ENCODE measurements around the gene TVP23C. TPM values are rescaled to one million over a fixed set of nuclear protein-coding genes. Genes with fewer than 3 reads are reported as not detected.
A peak's percentile ranks its signal among the peaks of the same experiment; 100 is the strongest.

TVP23C gene
- total RNA-seq, 4 donors from 2014 or later: 9.9 to 31.7 (median 22.9) TPM

- H3K4me3 ChIP-seq: no peak overlapping the region
- no peak for TF ChIP-seq EP300 (IDR thresholded peaks at IDR 0.05)
- peak overlapping the region; percentile 66 to 95 (median 87) for H3K27ac ChIP-seq
- no peaks in the 10 kb centered on the region for H3K27me3 ChIP-seq
- H3K36me3 ChIP-seq: peaks cover 0 to 18% (median 0%) of the 10 kb centered on the region in 3 donors
- H3K9me3 ChIP-seq: no peaks in the 10 kb centered on the region
- 81 to 82% methylated on average over 4 of the region's 4 CpGs for WGBS, 2 donors
- no peak for DNase-seq (ENCODE audit: low spot score in 2 of 2)
- peaks cover 0 to 51% (median 31%) of the 10 kb centered on the region in 4 donors for H3K4me1 ChIP-seq
These were observed 51.1 kb downstream of the TVP23C start for GRCh38 chr17:15512071-15512709.

GRCh38 chr17:15511142-15511541, 52.1 kb downstream of the TVP23C start:
- H3K9me3 ChIP-seq: no peaks in the 10 kb centered on the region
- no peak overlapping the region for H3K4me3 ChIP-seq
- H3K27me3 ChIP-seq: no peaks in the 10 kb centered on the region
- H3K27ac ChIP-seq: peak overlapping the region in 2 of 4 donors; percentile 89 to 95
- peaks cover 0 to 51% (median 31%) of the 10 kb centered on the region in 4 donors for H3K4me1 ChIP-seq
- WGBS, 2 donors: 25 to 35% methylated on average over 2 of the region's 2 CpGs
- H3K36me3 ChIP-seq: peaks cover 0 to 17% (median 0%) of the 10 kb centered on the region in 3 donors
- TF ChIP-seq, protein P1, sequence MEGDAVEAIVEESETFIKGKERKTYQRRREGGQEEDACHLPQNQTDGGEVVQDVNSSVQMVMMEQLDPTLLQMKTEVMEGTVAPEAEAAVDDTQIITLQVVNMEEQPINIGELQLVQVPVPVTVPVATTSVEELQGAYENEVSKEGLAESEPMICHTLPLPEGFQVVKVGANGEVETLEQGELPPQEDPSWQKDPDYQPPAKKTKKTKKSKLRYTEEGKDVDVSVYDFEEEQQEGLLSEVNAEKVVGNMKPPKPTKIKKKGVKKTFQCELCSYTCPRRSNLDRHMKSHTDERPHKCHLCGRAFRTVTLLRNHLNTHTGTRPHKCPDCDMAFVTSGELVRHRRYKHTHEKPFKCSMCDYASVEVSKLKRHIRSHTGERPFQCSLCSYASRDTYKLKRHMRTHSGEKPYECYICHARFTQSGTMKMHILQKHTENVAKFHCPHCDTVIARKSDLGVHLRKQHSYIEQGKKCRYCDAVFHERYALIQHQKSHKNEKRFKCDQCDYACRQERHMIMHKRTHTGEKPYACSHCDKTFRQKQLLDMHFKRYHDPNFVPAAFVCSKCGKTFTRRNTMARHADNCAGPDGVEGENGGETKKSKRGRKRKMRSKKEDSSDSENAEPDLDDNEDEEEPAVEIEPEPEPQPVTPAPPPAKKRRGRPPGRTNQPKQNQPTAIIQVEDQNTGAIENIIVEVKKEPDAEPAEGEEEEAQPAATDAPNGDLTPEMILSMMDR (IDR thresholded peaks at IDR 0.05): no peak
- TF ChIP-seq EP300 (IDR thresholded peaks at IDR 0.05): no peak
- no peak for DNase-seq (ENCODE audit: low spot score in 2 of 2)

DNA sequence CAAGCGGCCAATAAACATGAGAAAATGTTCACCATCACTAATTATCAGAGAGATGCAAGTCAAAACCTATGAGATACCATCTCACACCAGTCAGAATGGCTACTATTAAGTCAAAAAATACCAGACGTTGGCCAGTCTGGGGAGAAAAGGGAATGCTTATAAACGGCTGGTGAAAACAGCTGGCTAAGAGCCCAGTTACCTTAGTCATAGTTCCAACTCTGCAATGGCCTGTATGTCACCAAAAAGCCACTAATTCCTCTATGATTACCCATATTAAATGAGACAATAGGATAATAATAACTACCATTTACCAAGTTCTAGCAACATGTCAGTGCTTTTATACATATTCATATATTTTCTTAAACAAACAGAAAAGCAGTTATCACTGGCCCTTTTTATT, 52.9 kb downstream of the TVP23C start:
- Histone ChIP-seq H3K27me3 (no peaks in the 10 kb centered on the region), H3K4me3 (no peak overlapping the region), H3K4me1 (peaks cover 0 to 51% (median 31%) of the 10 kb centered on the region in 4 donors), H3K27ac (peak overlapping the region in 2 of 4 donors; percentile 89 to 95), H3K36me3 (peaks cover 0 to 9% (median 0%) of the 10 kb centered on the region in 3 donors), H3K9me3 (no peaks in the 10 kb centered on the region)
- TF ChIP-seq, protein P1 (IDR thresholded peaks at IDR 0.05): no peak
- no peak for TF ChIP-seq EP300 (IDR thresholded peaks at IDR 0.05)
- no peak for DNase-seq (ENCODE audit: low spot score in 2 of 2)
- 39 to 46% methylated on average over 3 of the region's 3 CpGs for WGBS, 2 donors

- TF ChIP-seq, protein P1 (IDR thresholded peaks at IDR 0.05): no peak
- no peak for TF ChIP-seq EP300 (IDR thresholded peaks at IDR 0.05)
- no peak for TF ChIP-seq POLR2A (IDR thresholded peaks at IDR 0.05)
- H3K4me3 ChIP-seq: no peak overlapping the region
These were observed 54.2 kb downstream of the TVP23C start for GRCh38 chr17:15509095-15509494.

GRCh38 chr17:15508466-15508865, 54.8 kb downstream of the TVP23C start:
- no peaks in the 10 kb centered on the region for H3K27me3 ChIP-seq
- peak overlapping the region in 2 of 4 donors; percentile 20 to 25 for H3K27ac ChIP-seq
- 67 to 72% methylated on average over 7 of the region's 7 CpGs for WGBS, 2 donors
- H3K4me3 ChIP-seq: no peak overlapping the region
- H3K36me3 ChIP-seq: peaks cover 0 to 4% (median 0%) of the 10 kb centered on the region in 3 donors
- TF ChIP-seq POLR2A (IDR thresholded peaks at IDR 0.05) (no peak), EP300 (IDR thresholded peaks at IDR 0.05) (no peak)
- TF ChIP-seq, protein P1 (IDR thresholded peaks at IDR 0.05): no peak
- H3K9me3 ChIP-seq: no peaks in the 10 kb centered on the region
- no peak for DNase-seq (ENCODE audit: low spot score in 2 of 2)
- peaks cover 0 to 38% (median 23%) of the 10 kb centered on the region in 4 donors for H3K4me1 ChIP-seq

More at GRCh38 chr17:15509095-15509494, 54.2 kb downstream of the TVP23C start:
- Histone ChIP-seq H3K36me3 (peaks cover 0 to 4% (median 0%) of the 10 kb centered on the region in 3 donors), H3K27ac (peak overlapping the region in 1 of 4 donors; percentile 20), H3K9me3 (no peaks in the 10 kb centered on the region), H3K4me1 (peaks cover 0 to 39% (median 29%) of the 10 kb centered on the region in 4 donors), H3K27me3 (no peaks in the 10 kb centered on the region)
- no peak for DNase-seq (ENCODE audit: low spot score in 2 of 2)
- 95 to 97% methylated on average over 5 of the region's 5 CpGs for WGBS, 2 donors
